Bronchial epithelial cell (primary cell): ENCODE results near the gene TTLL8. TPM values are rescaled to one million over a fixed set of nuclear protein-coding genes. Genes with fewer than 3 reads are reported as not detected.

Source experiments
- DNase-seq: peaks from one replicate; pipeline ENCODE4 v3.0.0-alpha.2; 2010; ENCODE audit warnings: low read depth
- FAIRE-seq: peaks from 2 replicates; lab custom pipeline; 2011; peaks lifted over from hg19 to GRCh38; lab: Jason Lieb, UNC
- H3K27me3 ChIP-seq: 2 replicates; pipeline ENCODE4 v1.5.1; 2011; ENCODE audit warnings: low read length; ENCODE audit not compliant: control insufficient read depth, insufficient read depth
- H3K36me3 ChIP-seq: 2 replicates; pipeline ENCODE4 v1.5.1; 2011; ENCODE audit warnings: low read length; ENCODE audit not compliant: control insufficient read depth, insufficient read depth
- H3K4me3 ChIP-seq: 2 replicates; pipeline ENCODE4 v1.5.1; 2011; ENCODE audit warnings: mild to moderate bottlenecking, low read depth, low read length, control low read depth
- total RNA-seq: library from RNA; depleted of rRNA; stranded (reverse); fragments of >200 nt; gene quantifications from 2 replicates; pipeline ENCODE4 v1.2.1, GENCODE V29; 2014
- TF ChIP-seq, protein P1 (sequence below): IDR thresholded peaks from 2 replicates; pipeline ENCODE4 v1.5.1; 2011; ENCODE audit warnings: mild to moderate bottlenecking, moderate library complexity, low read length, control low read depth, inconsistent platforms; ENCODE audit not compliant: insufficient read depth, severe bottlenecking

The TTLL8 gene
- total RNA-seq, 1 donor from 2014 or later = not detected

DNA sequence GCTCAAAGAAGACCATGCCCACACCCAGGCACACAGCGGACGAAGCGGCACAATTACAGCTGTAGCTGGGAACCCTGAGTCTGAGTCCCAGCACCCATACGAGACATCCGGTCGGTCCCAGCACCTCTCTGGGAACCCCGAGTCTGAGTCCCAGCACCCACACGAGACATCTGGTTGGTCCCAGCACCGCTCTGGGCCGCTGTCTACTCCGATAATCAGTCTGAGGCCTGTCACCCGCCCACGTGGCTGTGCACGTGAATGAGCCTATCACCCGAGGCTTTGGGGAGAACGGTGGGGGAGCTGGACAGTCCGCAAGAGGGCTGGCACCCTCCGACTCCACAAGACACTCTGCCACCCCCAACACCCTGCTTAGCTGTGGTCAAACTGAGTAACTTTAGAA lies 6.2 kb downstream of the TTLL8 start:
- no peak for FAIRE-seq
- TF ChIP-seq, protein P1, sequence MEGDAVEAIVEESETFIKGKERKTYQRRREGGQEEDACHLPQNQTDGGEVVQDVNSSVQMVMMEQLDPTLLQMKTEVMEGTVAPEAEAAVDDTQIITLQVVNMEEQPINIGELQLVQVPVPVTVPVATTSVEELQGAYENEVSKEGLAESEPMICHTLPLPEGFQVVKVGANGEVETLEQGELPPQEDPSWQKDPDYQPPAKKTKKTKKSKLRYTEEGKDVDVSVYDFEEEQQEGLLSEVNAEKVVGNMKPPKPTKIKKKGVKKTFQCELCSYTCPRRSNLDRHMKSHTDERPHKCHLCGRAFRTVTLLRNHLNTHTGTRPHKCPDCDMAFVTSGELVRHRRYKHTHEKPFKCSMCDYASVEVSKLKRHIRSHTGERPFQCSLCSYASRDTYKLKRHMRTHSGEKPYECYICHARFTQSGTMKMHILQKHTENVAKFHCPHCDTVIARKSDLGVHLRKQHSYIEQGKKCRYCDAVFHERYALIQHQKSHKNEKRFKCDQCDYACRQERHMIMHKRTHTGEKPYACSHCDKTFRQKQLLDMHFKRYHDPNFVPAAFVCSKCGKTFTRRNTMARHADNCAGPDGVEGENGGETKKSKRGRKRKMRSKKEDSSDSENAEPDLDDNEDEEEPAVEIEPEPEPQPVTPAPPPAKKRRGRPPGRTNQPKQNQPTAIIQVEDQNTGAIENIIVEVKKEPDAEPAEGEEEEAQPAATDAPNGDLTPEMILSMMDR = no peak
- no peaks in the 10 kb centered on the region for H3K27me3 ChIP-seq
- H3K4me3 ChIP-seq = no peak overlapping the region
- no peak for DNase-seq
- H3K36me3 ChIP-seq = no peaks in the 10 kb centered on the region

DNA sequence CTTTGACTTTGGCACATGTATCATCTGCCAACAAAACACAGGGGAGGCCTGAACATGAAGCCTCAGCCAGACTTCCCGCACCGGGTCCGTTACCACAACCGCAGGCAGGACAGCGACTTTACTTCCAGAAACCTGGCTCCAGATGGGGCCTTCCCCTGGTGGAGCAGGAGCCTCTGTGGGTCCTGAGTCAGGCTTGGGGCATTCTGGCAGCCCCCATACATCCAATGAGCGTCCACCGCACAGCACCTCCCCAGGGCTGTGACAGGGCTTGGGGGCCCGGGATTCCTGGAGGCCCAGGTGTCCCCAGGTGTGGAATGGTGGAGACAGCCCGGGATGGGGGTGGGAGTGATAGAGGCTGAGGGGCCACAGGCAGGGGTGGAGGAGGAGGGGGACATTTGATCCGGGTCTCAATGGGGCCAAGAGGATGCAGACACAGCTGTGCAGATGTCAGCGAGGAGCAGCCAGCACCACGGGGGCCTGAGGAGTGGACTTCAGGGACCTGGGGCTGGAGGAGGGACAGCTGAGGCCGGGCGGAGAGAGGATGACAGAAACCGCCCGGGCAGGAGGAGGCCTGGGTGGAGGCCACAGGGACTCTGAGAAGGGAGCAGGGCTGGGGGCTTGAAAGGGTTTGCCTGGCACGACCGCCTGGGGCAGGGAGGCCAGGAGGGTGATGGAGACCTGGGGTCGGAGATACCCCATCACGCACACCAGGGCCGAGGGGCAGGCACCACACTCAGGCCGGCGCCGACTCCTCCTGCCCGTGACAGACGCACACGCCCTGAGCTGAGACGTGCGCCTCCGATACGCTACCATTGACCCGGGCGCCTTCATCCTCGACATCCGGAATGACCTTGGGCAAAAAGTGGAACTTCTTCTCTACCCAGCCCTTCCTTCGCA lies 8.6 kb downstream of the TTLL8 start:
- no peaks in the 10 kb centered on the region for H3K36me3 ChIP-seq
- TF ChIP-seq, protein P1 = no peak
- no peaks in the 10 kb centered on the region for H3K27me3 ChIP-seq
- no peak overlapping the region for H3K4me3 ChIP-seq
- DNase-seq (no peak), FAIRE-seq (peak; percentile 23)

DNA sequence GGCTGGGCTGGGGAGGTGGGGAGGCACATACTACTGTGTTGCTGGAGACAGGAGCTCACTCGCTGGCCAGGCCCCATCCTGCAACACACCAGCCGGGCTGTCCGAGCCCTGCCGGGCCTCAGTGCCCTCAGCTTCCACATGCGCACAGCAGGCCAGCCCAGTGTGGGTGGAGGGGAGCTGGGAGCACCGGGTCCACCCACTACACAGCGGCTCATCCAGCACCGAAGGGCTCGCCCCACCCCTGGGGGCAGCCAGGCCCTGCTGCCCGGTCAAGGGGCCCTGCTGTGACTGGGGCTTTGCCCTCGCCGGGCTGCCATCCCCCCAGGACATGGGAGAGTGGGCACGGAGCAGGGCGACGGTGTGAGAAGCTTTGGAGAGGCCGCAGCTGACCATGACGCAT lies 9.3 kb downstream of the TTLL8 start:
- FAIRE-seq (no peak), DNase-seq (no peak)
- Histone ChIP-seq H3K36me3 (no peaks in the 10 kb centered on the region), H3K27me3 (no peaks in the 10 kb centered on the region), H3K4me3 (no peak overlapping the region)
- TF ChIP-seq, protein P1 = no peak

DNA sequence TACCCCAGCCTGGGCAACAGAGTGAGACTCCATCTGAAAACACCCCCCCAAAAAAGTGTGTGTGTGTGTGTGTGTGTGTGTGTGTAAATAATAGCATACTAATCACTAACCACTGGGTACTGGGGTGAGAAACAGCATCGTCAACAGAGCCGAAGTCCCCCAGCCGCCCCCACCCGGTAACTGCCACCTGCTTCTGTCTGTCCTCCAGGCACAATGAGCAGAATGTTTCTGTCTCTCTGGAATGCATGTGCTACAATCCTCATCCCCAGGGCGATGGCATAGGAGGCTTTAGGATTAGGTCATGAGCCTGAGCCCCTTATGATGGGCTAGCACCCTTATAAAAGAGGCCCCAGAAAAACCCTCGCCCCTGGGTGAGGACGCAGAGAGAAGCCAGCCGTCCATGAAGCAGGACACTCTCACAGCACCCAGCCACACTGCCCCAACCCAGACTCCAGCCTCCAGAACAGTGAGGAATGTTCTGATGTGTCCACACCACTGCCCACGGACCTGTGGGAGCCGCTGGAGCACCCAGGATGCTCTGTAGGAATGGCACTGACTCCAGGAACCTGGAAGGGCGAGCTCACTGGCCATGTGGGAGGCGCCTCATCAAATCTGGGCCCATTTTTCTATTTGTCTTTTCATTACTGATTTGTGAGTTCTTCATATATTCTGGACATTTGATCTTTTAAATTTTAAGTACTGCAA lies 9.9 kb downstream of the TTLL8 start:
- DNase-seq (no peak), FAIRE-seq (no peak)
- Histone ChIP-seq H3K27me3 (no peaks in the 10 kb centered on the region), H3K4me3 (no peak overlapping the region), H3K36me3 (no peaks in the 10 kb centered on the region)
- TF ChIP-seq, protein P1 = no peak

DNA sequence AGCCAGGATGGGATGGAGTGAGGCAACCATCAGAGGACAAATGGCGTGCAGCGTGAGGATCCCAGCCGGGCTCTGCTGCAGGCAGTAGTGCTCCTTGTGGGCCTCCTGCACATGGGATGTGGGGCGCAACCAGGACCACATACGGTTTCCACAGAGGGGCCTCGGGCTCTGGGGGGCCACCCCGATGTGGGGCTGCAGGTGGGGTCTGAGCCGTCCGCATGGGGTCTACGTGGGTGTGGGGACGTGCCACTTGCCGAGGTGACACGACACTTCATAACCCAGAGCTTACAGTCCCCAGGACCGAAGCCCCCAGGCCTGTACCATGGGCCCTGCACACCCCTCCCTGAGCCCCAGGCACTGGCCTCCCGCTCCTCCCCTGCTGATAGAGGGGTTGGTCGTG lies 10.8 kb downstream of the TTLL8 start:
- DNase-seq = no peak
- no peak for FAIRE-seq
- TF ChIP-seq, protein P1 = no peak
- no peak overlapping the region for H3K4me3 ChIP-seq
- H3K36me3 ChIP-seq = no peaks in the 10 kb centered on the region
- H3K27me3 ChIP-seq = no peaks in the 10 kb centered on the region
